Activated CD4-positive, alpha-beta T cell treated with anti-CD3 and anti-CD28 coated beads, Interleukin-2, amount 10 ng/mL, durations not matched to agents 24 days and 14 days (primary cell): ENCODE measurements around the gene ANKMY1. TPM values are rescaled to one million over a fixed set of nuclear protein-coding genes. Genes with fewer than 3 reads are reported as not detected.
"Not testable (repeated sequence)": the region's sequence is repeated elsewhere in the genome, so short reads cannot be mapped to it uniquely, and the experiment has no call there.

Experiments
- DNase-seq: peaks from one replicate; pipeline ENCODE4 v3.0.0; 2022
- H3K27ac Mint-ChIP-seq: one replicate; pipeline ENCODE4 v1.8.0; 2022; ENCODE audit warnings: mild to moderate bottlenecking, mixed read lengths
- H3K27me3 Mint-ChIP-seq: one replicate; pipeline ENCODE4 v1.8.0; 2022; ENCODE audit warnings: mixed read lengths
- H3K36me3 Mint-ChIP-seq: one replicate; pipeline ENCODE4 v1.8.0; 2022; ENCODE audit warnings: low read depth, mild to moderate bottlenecking, mixed read lengths
- H3K4me1 Mint-ChIP-seq: one replicate; pipeline ENCODE4 v1.8.0; 2021; ENCODE audit warnings: mixed read lengths
- H3K4me3 Mint-ChIP-seq: one replicate; pipeline ENCODE4 v1.8.0; 2022; ENCODE audit warnings: mild to moderate bottlenecking, moderate library complexity, mixed read lengths
- H3K9me3 Mint-ChIP-seq: one replicate; pipeline ENCODE4 v1.8.0; 2021; ENCODE audit warnings: mixed read lengths
- intact Hi-C: fragments of 100-400 bp; cut with micrococcal nuclease; formaldehyde crosslinking; loops from one replicate; pipeline ENCODE4 v1.15.1; 2023
- total RNA-seq: library from RNA; stranded (reverse); gene quantifications from 2 replicates; pipeline ENCODE4 v1.2.3, GENCODE V29; 2022

The ANKMY1 gene
- total RNA-seq, 1 donor from 2014 or later: 24.8 TPM

GRCh38 chr2:240564561-240565332 lies 7.0 kb upstream of the ANKMY1 start:
- no peaks in the 10 kb centered on the region for H3K27me3 Mint-ChIP-seq
- H3K9me3 Mint-ChIP-seq: no peaks in the 10 kb centered on the region
- H3K36me3 Mint-ChIP-seq: peaks cover 39% of the 10 kb centered on the region
- peak; percentile 79 for DNase-seq
- H3K4me3 Mint-ChIP-seq: peak overlapping the region; percentile 98
- intact Hi-C loops: loop anchor here (1.0 to 10.0 kb wide), 6 partner anchors 57 to 1320 kb away; partner anchors contain the start of genes COPS9, GPC1, GPR35 and PASK
- peak overlapping the region; percentile 99 for H3K27ac Mint-ChIP-seq
- H3K4me1 Mint-ChIP-seq: peaks cover 56% of the 10 kb centered on the region

- H3K9me3 Mint-ChIP-seq: no peaks in the 10 kb centered on the region
- H3K27ac Mint-ChIP-seq: peak overlapping the region; percentile 99
- H3K4me3 Mint-ChIP-seq: peak overlapping the region; percentile 98
- H3K4me1 Mint-ChIP-seq: peaks cover 57% of the 10 kb centered on the region
- peaks cover 41% of the 10 kb centered on the region for H3K36me3 Mint-ChIP-seq
- no peak for DNase-seq
- no peaks in the 10 kb centered on the region for H3K27me3 Mint-ChIP-seq
- intact Hi-C loops: loop anchor here (10.0 kb wide), 2 partner anchors 429 to 1321 kb away; partner anchors contain the start of gene COPS9
Observed at GRCh38 chr2:240563951-240564560, 6.3 kb upstream of the ANKMY1 start.

GRCh38 chr2:240563231-240563630 lies 5.4 kb upstream of the ANKMY1 start:
- peak overlapping the region; percentile 94 for H3K27ac Mint-ChIP-seq
- not testable (repeated sequence) for H3K27me3 Mint-ChIP-seq, H3K9me3 Mint-ChIP-seq
- H3K36me3 Mint-ChIP-seq: peaks cover 47% of the 10 kb centered on the region
- H3K4me1 Mint-ChIP-seq: peaks cover 64% of the 10 kb centered on the region
- peak overlapping the region; percentile 94 for H3K4me3 Mint-ChIP-seq
- DNase-seq: peak; percentile 57
- intact Hi-C loops: loop anchor here (10.0 kb wide), 2 partner anchors 428 to 1322 kb away; partner anchors contain the start of gene COPS9

GRCh38 chr2:240561325-240561971 lies 3.7 kb upstream of the ANKMY1 start:
- peaks cover 51% of the 10 kb centered on the region for H3K36me3 Mint-ChIP-seq
- peak; percentile 74 for DNase-seq
- no peaks in the 10 kb centered on the region for H3K27me3 Mint-ChIP-seq
- H3K9me3 Mint-ChIP-seq: no peaks in the 10 kb centered on the region
- peak overlapping the region; percentile 94 for H3K27ac Mint-ChIP-seq
- H3K4me1 Mint-ChIP-seq: peaks cover 66% of the 10 kb centered on the region
- intact Hi-C loops: loop anchor here (1.0 to 10.0 kb wide), 4 partner anchors 271 to 1323 kb away; partner anchors contain the start of genes COPS9 and STK25
- peak overlapping the region; percentile 94 for H3K4me3 Mint-ChIP-seq

- intact Hi-C loops: loop anchor here (1.0 to 10.0 kb wide), 6 partner anchors 26 to 1324 kb away; partner anchors contain the start of genes CAPN10, COPS9 and STK25
- Mint-ChIP-seq H3K36me3 (peaks cover 53% of the 10 kb centered on the region), H3K4me1 (peaks cover 63% of the 10 kb centered on the region), H3K9me3 (no peaks in the 10 kb centered on the region), H3K4me3 (peak overlapping the region; percentile 94), H3K27me3 (no peaks in the 10 kb centered on the region), H3K27ac (peak overlapping the region; percentile 94)
- DNase-seq: peak; percentile 100
Observed at GRCh38 chr2:240560480-240561324, 2.9 kb upstream of the ANKMY1 start.

- peak; percentile 98 for DNase-seq
- Mint-ChIP-seq H3K9me3 (no peaks in the 10 kb centered on the region), H3K36me3 (peaks cover 54% of the 10 kb centered on the region), H3K4me1 (peaks cover 57% of the 10 kb centered on the region), H3K4me3 (peak within 1 kb of the TSS; percentile 94), H3K27ac (peak within 1 kb of the TSS; percentile 94), H3K27me3 (no peaks in the 10 kb centered on the region)
- intact Hi-C loops: loop anchor here (1.0 to 10.0 kb wide), 5 partner anchors 26 to 1325 kb away; partner anchors contain the start of genes CAPN10, COPS9 and STK25
Observed at GRCh38 chr2:240560084-240560479, 2.3 kb upstream of the ANKMY1 start, which contains the start of gene DUSP28. Gene DUSP28 (plus strand): TSS chr2:240560357. CDS start chr2:240560685, 328 bp downstream.

- no peaks in the 10 kb centered on the region for H3K9me3 Mint-ChIP-seq
- H3K4me3 Mint-ChIP-seq: peak overlapping the region; percentile 94
- H3K36me3 Mint-ChIP-seq: peaks cover 53% of the 10 kb centered on the region
- intact Hi-C loops: no loop called here
- peak; percentile 58 for DNase-seq
- H3K4me1 Mint-ChIP-seq: peaks cover 49% of the 10 kb centered on the region
- H3K27me3 Mint-ChIP-seq: no peaks in the 10 kb centered on the region
- peak overlapping the region; percentile 80 for H3K27ac Mint-ChIP-seq
Observed at GRCh38 chr2:240559286-240559685, 1.5 kb upstream of the ANKMY1 start.

GRCh38 chr2:240558236-240558761 lies 511 bp upstream of the ANKMY1 start:
- peak overlapping the region; percentile 94 for H3K4me3 Mint-ChIP-seq
- H3K4me1 Mint-ChIP-seq: peaks cover 39% of the 10 kb centered on the region
- no peak overlapping the region for H3K27ac Mint-ChIP-seq
- no peaks in the 10 kb centered on the region for H3K27me3 Mint-ChIP-seq
- peak; percentile 62 for DNase-seq
- intact Hi-C loops: no loop called here
- peaks cover 46% of the 10 kb centered on the region for H3K36me3 Mint-ChIP-seq
- no peaks in the 10 kb centered on the region for H3K9me3 Mint-ChIP-seq

- Mint-ChIP-seq H3K36me3 (peaks cover 42% of the 10 kb centered on the region), H3K4me3 (peak overlapping the region; percentile 35), H3K9me3 (no peaks in the 10 kb centered on the region), H3K27me3 (no peaks in the 10 kb centered on the region), H3K27ac (peak overlapping the region; percentile 56), H3K4me1 (peaks cover 35% of the 10 kb centered on the region)
- no peak for DNase-seq
- intact Hi-C loops: loop anchor here (1.0 kb wide), 1 partner anchor 9 kb away; no protein-coding TSS in a partner anchor
Observed at GRCh38 chr2:240557101-240557751, 562 bp downstream of the ANKMY1 start.

GRCh38 chr2:240556553-240557100 lies 1.2 kb downstream of the ANKMY1 start:
- intact Hi-C loops: loop anchor here (1.0 kb wide), 1 partner anchor 10 kb away; no protein-coding TSS in a partner anchor
- peaks cover 46% of the 10 kb centered on the region for H3K36me3 Mint-ChIP-seq
- DNase-seq: peak; percentile 92
- peak overlapping the region; percentile 56 for H3K27ac Mint-ChIP-seq
- peaks cover 32% of the 10 kb centered on the region for H3K4me1 Mint-ChIP-seq
- peaks cover 5% of the 10 kb centered on the region for H3K9me3 Mint-ChIP-seq
- no peaks in the 10 kb centered on the region for H3K27me3 Mint-ChIP-seq
- peak overlapping the region; percentile 35 for H3K4me3 Mint-ChIP-seq

- H3K4me3 Mint-ChIP-seq: no peak overlapping the region
- peaks cover 52% of the 10 kb centered on the region for H3K36me3 Mint-ChIP-seq
- no peaks in the 10 kb centered on the region for H3K27me3 Mint-ChIP-seq
- no peak for DNase-seq
- intact Hi-C loops: no loop called here
- peaks cover 27% of the 10 kb centered on the region for H3K4me1 Mint-ChIP-seq
- H3K9me3 Mint-ChIP-seq: peaks cover 7% of the 10 kb centered on the region
- no peak overlapping the region for H3K27ac Mint-ChIP-seq
Observed at GRCh38 chr2:240555541-240556250, 2.1 kb downstream of the ANKMY1 start.
